ENCODE data around the gene POLN.

The POLN gene

GRCh38 chr4:2075987-2076907 is 165.7 kb downstream of the POLN start:
- no peak for DNase-seq (ENCODE audit: low spot score)
- no peak for TF ChIP-seq CTCF (IDR thresholded peaks at IDR 0.05; ENCODE audit: borderline replicate concordance, control extremely low read depth, extremely low read depth, insufficient read depth, missing control alignments)
- in situ Hi-C loops (cut with MboI; ENCODE audit: low sequenced_read_pairs, unreplicated experiment): no loop called here

GRCh38 chr4:2075171-2075986 is 166.5 kb downstream of the POLN start:
- in situ Hi-C loops (cut with MboI; ENCODE audit: low sequenced_read_pairs, unreplicated experiment): no loop called here
- no peak for TF ChIP-seq CTCF (IDR thresholded peaks at IDR 0.05; ENCODE audit: borderline replicate concordance, control extremely low read depth, extremely low read depth, insufficient read depth, missing control alignments)
- no peak for DNase-seq (ENCODE audit: low spot score)

- in situ Hi-C loops (cut with MboI; ENCODE audit: low sequenced_read_pairs, unreplicated experiment): no loop called here
Observed at GRCh38 chr4:2074588-2074987, 167.3 kb downstream of the POLN start.

GRCh38 chr4:2073808-2074481 is 168.0 kb downstream of the POLN start:
- in situ Hi-C loops (cut with MboI; ENCODE audit: low sequenced_read_pairs, unreplicated experiment): no loop called here
- TF ChIP-seq CTCF (IDR thresholded peaks at IDR 0.05; ENCODE audit: borderline replicate concordance, control extremely low read depth, extremely low read depth, insufficient read depth, missing control alignments): no peak
- DNase-seq (ENCODE audit: low spot score): no peak

More at GRCh38 chr4:2074588-2074987, 167.3 kb downstream of the POLN start:
- TF ChIP-seq CTCF (IDR thresholded peaks at IDR 0.05; ENCODE audit: borderline replicate concordance, control extremely low read depth, extremely low read depth, insufficient read depth, missing control alignments): no peak
- DNase-seq (ENCODE audit: low spot score): no peak

GRCh38 chr4:2072971-2073807 is 168.7 kb downstream of the POLN start:
- DNase-seq (ENCODE audit: low spot score): no peak
- TF ChIP-seq CTCF (IDR thresholded peaks at IDR 0.05; ENCODE audit: borderline replicate concordance, control extremely low read depth, extremely low read depth, insufficient read depth, missing control alignments): no peak
- in situ Hi-C loops (cut with MboI; ENCODE audit: low sequenced_read_pairs, unreplicated experiment): no loop called here

Measured in GM13976 (cell line).